OCI-LY7 (cell line): ENCODE data around the gene PFKFB4.

ENCODE experiments used
- EZH2phosphoT487 ChIP-seq: fragments of 200-600 bp; sonication (generic); IDR thresholded peaks from 2 replicates; pipeline ENCODE4 v1.6.1; 2018; ENCODE audit warnings: low read depth, borderline replicate concordance, mild to moderate bottlenecking, mixed run types, antibody characterized with exemption, low read length, moderate library complexity, mixed read lengths
- TF ChIP-seq, protein P1 (sequence below): fragments of 200-600 bp; sonication (generic); conservative IDR thresholded peaks from 2 replicates; pipeline ENCODE4 v1.5.1; 2014; ENCODE audit warnings: mild to moderate bottlenecking, antibody characterized with exemption, low read length, moderate library complexity, mixed read lengths

DNA sequence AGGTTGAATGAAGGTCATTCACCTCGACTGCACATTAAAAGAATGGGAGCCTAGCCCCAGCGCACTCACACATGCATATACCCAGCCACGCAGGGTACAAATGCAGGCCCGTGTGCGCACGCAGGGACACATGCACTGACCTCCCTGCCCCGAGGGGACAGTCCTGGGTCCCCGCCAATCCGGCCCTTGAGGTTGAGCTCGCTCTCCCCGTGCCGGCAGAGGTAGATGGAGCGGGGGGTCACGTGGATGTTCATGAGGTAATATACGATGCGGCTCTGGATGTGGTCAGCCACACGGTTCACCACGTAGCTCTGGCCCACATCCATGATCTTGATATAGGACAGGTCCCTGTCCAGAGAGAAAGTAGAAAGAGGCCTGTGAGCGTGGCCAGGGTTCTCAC, 20.5 kb downstream of the PFKFB4 start:
- TF ChIP-seq, protein P1, sequence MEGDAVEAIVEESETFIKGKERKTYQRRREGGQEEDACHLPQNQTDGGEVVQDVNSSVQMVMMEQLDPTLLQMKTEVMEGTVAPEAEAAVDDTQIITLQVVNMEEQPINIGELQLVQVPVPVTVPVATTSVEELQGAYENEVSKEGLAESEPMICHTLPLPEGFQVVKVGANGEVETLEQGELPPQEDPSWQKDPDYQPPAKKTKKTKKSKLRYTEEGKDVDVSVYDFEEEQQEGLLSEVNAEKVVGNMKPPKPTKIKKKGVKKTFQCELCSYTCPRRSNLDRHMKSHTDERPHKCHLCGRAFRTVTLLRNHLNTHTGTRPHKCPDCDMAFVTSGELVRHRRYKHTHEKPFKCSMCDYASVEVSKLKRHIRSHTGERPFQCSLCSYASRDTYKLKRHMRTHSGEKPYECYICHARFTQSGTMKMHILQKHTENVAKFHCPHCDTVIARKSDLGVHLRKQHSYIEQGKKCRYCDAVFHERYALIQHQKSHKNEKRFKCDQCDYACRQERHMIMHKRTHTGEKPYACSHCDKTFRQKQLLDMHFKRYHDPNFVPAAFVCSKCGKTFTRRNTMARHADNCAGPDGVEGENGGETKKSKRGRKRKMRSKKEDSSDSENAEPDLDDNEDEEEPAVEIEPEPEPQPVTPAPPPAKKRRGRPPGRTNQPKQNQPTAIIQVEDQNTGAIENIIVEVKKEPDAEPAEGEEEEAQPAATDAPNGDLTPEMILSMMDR = no peak
- no peak for TF ChIP-seq EZH2phosphoT487
